ENCODE results near the gene LINGO3.
"Not testable (repeated sequence)": the region's sequence is repeated elsewhere in the genome, so short reads cannot be mapped to it uniquely, and the experiment has no call there.

Gene LINGO3

GRCh38 chr19:2353159-2353886 lies 45.4 kb upstream of the LINGO3 start:
- DNase-seq (ENCODE audit: low read depth): no peak
- no peak for TF ChIP-seq CTCF (conservative IDR thresholded peaks at IDR 0.05; ENCODE audit: low read depth, low read length)
- H3K4me3 ChIP-seq (ENCODE audit: low read depth, low read length): no peak overlapping the region

GRCh38 chr19:2352121-2352520 lies 44.2 kb upstream of the LINGO3 start:
- no peak overlapping the region for H3K4me3 ChIP-seq (ENCODE audit: low read depth, low read length)
- no peak for DNase-seq (ENCODE audit: low read depth)
- TF ChIP-seq CTCF (conservative IDR thresholded peaks at IDR 0.05; ENCODE audit: low read depth, low read length): no peak

- no peak for TF ChIP-seq CTCF (conservative IDR thresholded peaks at IDR 0.05; ENCODE audit: low read depth, low read length)
- no peak for DNase-seq (ENCODE audit: low read depth)
- no peak overlapping the region for H3K4me3 ChIP-seq (ENCODE audit: low read depth, low read length)
These were observed 43.6 kb upstream of the LINGO3 start for GRCh38 chr19:2351591-2351990.

- H3K4me3 ChIP-seq (ENCODE audit: low read depth, low read length): no peak overlapping the region
- no peak for TF ChIP-seq CTCF (conservative IDR thresholded peaks at IDR 0.05; ENCODE audit: low read depth, low read length)
- no peak for DNase-seq (ENCODE audit: low read depth)
These were observed 42.7 kb upstream of the LINGO3 start for GRCh38 chr19:2350656-2351055.

- H3K4me3 ChIP-seq (ENCODE audit: low read depth, low read length); DNase-seq (ENCODE audit: low read depth): not testable (repeated sequence)
These were observed 41.9 kb upstream of the LINGO3 start for GRCh38 chr19:2349818-2350217.

GRCh38 chr19:2345794-2346663 lies 38.1 kb upstream of the LINGO3 start:
- TF ChIP-seq CTCF (conservative IDR thresholded peaks at IDR 0.05; ENCODE audit: low read depth, low read length): no peak

GRCh38 chr19:2345076-2345475 lies 37.1 kb upstream of the LINGO3 start:
- no peak overlapping the region for H3K4me3 ChIP-seq (ENCODE audit: low read depth, low read length)
- no peak for DNase-seq (ENCODE audit: low read depth)
- TF ChIP-seq CTCF (conservative IDR thresholded peaks at IDR 0.05; ENCODE audit: low read depth, low read length): no peak

More at GRCh38 chr19:2345794-2346663, 38.1 kb upstream of the LINGO3 start:
- peak; percentile 41 for DNase-seq (ENCODE audit: low read depth)
- H3K4me3 ChIP-seq (ENCODE audit: low read depth, low read length): no peak overlapping the region
